IPS-NIHi7 (cell line): ENCODE measurements around the gene OR6Q1.

Experiments used
- DNase-seq: peaks from one replicate; pipeline ENCODE4 v3.0.0; 2012; ENCODE audit warnings: mixed read lengths; ENCODE audit errors: extremely low spot score

OR6Q1 gene

DNA sequence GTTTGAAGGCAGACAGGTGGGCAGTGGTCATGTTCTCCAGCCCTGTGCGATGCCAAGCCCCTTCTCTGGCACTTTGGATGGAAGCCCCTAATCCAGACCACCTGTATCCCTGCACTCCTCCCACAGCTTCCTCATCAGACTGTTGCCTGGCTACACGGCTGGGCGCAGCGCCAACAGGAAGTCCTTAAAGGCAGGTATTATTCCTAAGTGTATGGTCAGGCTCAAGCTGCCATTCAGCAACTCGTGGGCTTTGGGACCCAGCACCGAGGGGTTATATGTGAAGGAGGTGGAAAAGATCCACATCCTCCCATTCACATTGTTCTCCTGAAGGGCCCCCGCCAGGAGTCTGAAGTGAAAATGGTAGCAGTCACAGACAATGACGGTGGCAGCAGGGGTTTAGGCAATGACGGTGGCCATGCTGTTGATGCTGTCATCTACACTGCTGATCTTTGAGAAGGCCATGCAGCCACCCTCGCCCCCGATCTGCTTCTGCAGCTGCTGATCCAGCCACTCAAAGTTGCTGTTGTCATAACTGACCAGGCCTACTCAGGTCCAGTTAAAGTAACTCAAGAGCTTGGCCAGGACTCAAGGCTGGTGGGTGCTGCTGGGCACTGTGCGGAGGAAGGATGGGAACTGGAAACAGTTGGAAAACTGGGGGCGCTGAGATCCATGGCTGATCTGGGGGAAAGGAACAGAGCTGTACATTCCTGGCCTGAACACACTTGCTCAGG is 27.7 kb downstream of the OR6Q1 start:
- DNase-seq, result no peak

DNA sequence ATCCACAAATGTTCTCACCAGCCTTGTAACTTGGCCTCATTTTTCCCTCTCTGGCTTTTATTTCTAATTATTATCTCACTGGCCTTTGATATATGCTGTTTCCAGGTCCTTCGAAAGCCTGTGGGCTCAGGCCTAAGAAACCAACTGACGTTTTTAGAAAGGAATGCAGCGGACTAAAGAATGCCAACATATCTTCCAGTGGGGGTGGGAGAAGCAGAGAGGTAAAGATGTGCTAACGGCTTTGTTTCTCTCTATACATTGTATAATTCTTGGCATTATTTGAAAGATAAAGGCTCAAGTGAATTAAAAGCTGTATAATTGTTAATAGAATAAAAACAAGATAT is 28.2 kb downstream of the OR6Q1 start:
- DNase-seq, result peak; percentile 68

DNA sequence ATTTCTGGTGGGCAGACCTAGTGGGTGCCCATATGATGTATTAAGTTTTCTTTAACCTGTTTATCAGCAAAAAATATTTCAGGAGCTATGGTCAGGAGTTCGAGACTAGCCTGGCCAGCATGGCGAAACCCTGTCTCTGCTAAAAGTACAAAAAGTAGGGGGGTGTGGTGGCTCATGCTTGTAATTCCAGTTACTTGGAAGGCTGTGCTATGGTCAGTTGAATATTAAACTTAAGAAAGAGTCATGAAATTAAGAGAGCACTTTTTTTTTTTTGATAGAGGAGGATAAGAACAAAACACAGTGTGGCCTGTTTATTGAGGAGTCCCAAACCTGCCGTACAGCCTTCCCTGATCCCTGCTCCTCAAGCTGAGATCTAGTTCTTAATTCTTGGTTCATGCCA is 29.8 kb downstream of the OR6Q1 start:
- DNase-seq, result no peak

DNA sequence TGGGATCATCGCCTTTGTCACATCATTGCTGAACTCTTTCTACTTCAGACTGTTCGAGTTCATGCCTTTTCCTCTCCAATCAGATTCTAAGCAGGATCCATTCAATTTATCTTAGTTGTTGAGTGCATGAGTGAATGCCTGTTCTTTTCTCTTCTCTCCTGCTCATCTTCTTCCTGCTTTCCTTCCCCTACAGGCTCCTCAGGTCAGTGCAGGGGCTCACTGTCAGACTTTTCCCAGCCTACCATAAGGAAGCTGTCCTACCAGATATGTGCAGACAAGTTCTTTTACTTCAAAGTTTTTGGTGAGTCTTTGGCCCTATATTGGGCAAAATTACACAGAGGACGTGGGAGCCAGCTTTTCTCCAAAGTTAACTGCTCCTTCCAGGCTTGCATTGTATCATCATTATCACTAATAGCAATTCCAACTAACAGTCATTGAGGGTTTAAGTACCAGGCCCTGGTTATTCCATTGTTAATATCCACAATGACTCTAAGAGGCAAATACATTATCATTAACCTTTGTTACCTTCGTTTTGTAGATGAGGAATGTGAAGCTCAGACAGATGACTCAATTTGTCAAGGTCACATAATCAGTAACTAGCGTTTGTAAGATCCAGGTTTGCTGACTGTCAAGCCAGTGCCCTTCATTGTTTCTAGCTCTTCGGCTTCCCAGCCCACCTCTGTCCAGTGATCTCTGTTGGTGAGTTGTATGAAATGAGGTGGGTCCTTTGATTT is 30.4 kb downstream of the OR6Q1 start:
- DNase-seq, result peak; percentile 59

DNA sequence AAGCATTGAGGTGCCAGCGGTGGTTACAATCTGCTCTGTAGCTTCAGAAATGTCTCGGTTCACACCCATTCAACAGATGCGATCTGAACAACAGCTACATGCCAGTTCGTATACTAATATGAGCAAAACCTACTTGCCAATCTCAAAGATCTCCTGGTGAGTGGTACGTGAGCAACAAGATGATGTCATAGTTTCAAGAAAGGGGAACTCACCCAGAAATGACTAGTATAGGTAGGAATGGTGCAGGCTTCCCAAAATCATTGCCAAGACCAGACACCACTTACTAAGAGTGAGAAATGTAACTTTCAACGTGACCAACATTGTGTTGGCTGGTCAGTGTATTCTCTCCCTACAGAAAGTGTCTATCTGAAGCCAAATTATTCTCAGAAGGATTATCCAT is 31.1 kb downstream of the OR6Q1 start:
- DNase-seq, result peak; percentile 0

DNA sequence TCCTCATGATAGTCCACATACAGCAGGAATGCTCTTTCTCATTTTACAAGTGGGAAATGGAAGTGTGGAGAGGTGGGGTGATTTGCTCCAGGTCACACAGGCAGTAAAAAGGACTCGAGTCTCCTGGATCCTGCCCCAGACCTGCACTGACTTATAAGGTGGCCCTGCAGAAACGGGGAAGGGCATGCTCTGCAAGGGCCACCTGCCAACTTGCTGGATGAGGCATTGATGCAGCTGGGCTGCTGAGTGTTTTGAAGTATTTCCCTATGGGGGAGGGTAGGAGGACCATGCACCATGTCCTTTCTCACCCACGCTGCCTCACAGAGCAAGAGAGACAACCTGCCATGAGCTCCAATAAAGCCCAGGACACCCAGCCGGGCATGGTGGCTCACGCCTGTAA is 36.9 kb downstream of the OR6Q1 start:
- DNase-seq, result peak; percentile 2

DNA sequence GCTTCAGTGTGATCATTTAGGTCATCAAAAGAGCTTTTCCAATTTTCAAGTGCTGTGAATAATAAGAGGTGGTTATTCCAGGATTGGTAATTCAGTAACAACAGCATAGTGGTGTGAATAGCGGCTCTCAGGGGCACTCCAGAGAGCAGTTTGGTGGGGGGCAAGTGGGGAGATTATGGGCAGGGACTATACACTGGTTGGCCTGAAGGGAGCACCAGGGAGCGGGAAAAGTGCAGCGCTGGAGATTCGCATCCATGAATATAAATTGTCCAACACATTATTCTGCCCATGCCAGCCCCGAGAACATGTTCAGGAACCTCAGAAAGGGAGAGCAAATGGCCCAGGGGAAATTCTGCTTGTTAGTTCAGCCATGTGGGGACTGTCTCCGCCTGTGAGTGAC is 37.9 kb downstream of the OR6Q1 start:
- DNase-seq, result peak; percentile 28

DNA sequence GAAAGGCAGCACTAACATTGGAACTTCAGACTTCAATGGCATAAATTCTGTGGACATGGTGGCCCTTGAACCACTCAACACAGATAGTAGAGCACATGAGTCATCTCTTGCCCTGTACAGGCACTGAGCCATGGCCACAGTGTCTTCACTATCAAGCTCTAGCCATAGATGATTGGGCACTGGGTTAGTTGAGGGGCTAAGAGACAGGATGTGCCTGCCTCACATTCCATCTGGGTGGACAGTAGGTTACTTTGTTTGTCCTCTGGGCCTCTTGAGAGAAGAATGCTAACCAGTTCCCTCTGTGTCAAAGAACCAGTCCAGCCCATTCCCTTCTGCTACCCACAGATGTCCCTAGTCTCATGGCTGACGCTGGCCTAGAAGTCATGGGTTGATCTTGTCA is 39.8 kb downstream of the OR6Q1 start:
- no peak for DNase-seq

DNA sequence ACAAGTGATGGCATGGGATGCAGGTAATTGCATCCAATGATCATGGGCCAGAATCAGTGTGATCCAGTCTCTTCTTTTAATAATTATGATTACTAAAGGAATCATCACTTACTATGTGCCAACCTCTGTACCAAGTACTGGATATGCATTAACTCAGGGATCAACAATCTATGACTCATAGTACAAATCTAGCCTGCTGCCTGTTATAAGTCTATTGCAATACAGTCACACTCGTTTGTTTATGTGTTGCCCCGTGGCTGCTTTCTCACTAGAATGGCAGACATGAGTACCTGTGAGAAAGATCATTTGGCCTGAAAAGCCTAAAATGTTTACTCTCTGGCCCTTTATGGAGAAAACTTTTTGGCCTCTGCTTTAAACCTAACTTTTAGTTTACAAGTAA is 45.0 kb downstream of the OR6Q1 start:
- no peak for DNase-seq
